Lower leg skin (tissue), 4 donors: ENCODE data around the gene TAGAP. TPM values are rescaled to one million over a fixed set of nuclear protein-coding genes. Genes with fewer than 3 reads are reported as not detected.

Source experiments
- DNase-seq, 2 donors: peaks; one replicate each; pipeline ENCODE4 v3.0.0-alpha.2; 2019; ENCODE audit warnings: low spot score in 2 of 2
- H3K4me3 ChIP-seq: fragments of 200-600 bp; sonication (generic); 2 replicates; pipeline ENCODE4 v1.5.1; 2017; ENCODE audit warnings: mild to moderate bottlenecking, low read depth; ENCODE audit not compliant: poor library complexity, severe bottlenecking
- CTCF ChIP-seq, 3 donors: fragments of 450-650 bp; IDR thresholded peaks; one replicate each; pipeline ENCODE4 v1.5.1; 2016; ENCODE audit warnings: antibody characterized with exemption in 3 of 3, mild to moderate bottlenecking in 3 of 3, moderate library complexity in 2 of 3
- POLR2A ChIP-seq, 2 donors: fragments of 450-650 bp; IDR thresholded peaks; one replicate each; pipeline ENCODE4 v1.6.1; 2016 to 2017; ENCODE audit warnings: antibody characterized with exemption in 2 of 2, mild to moderate bottlenecking in 1 of 2, moderate library complexity in 1 of 2
- WGBS, 2 donors: methylation state at CpG; one replicate each; pipeline ENCODE4 v1.1.5; 2018; 5-methylcytosine and 5-hydroxymethylcytosine counted together
- intact Hi-C: fragments of 100-400 bp; cut with DNase I; formaldehyde crosslinking; loops from one replicate; pipeline ENCODE4 v1.15.0; 2023; ENCODE audit warnings: low total_unique reads
- total RNA-seq, 4 donors: library from RNA; depleted of rRNA; stranded (reverse); fragments of >200 nt; gene quantifications; one replicate each; pipeline ENCODE4 v1.1.0, GENCODE V29; 2016

The TAGAP gene
- total RNA-seq, 4 donors from 2014 or later: 1.1 to 2.7 (median 1.9) TPM

GRCh38 chr6:159066483-159066882 is 21.7 kb upstream of the TAGAP start:
- intact Hi-C loops: no loop called here
- no peak for TF ChIP-seq CTCF (IDR thresholded peaks at IDR 0.05)
- TF ChIP-seq POLR2A (IDR thresholded peaks at IDR 0.05): no peak
- H3K4me3 ChIP-seq: no peak overlapping the region
- 67 to 68% methylated on average over 3 of the region's 3 CpGs for whole genome bisulfite sequencing, 2 donors
- no peak for DNase-seq

- no peak overlapping the region for H3K4me3 ChIP-seq
- 87 to 91% methylated on average over 3 of the region's 3 CpGs for WGBS, 2 donors
- DNase-seq: no peak
- intact Hi-C loops: no loop called here
- TF ChIP-seq CTCF (IDR thresholded peaks at IDR 0.05) (no peak), POLR2A (IDR thresholded peaks at IDR 0.05) (no peak)
These were observed 21.1 kb upstream of the TAGAP start for GRCh38 chr6:159065759-159066329.

GRCh38 chr6:159065091-159065490 is 20.3 kb upstream of the TAGAP start:
- intact Hi-C loops: no loop called here
- WGBS, 2 donors: 90 to 96% methylated on average over 6 of the region's 6 CpGs
- H3K4me3 ChIP-seq: no peak overlapping the region
- no peak for DNase-seq
- TF ChIP-seq POLR2A (IDR thresholded peaks at IDR 0.05): no peak
- no peak for TF ChIP-seq CTCF (IDR thresholded peaks at IDR 0.05)

- no peak overlapping the region for H3K4me3 ChIP-seq
- intact Hi-C loops: no loop called here
- TF ChIP-seq CTCF (IDR thresholded peaks at IDR 0.05): no peak
- no peak for TF ChIP-seq POLR2A (IDR thresholded peaks at IDR 0.05)
- no peak for DNase-seq
- WGBS, 2 donors: 70 to 72% methylated on average over 8 of the region's 8 CpGs
These were observed 19.7 kb upstream of the TAGAP start for GRCh38 chr6:159064477-159064876.

- DNase-seq: no peak
- TF ChIP-seq CTCF (IDR thresholded peaks at IDR 0.05): no peak
- H3K4me3 ChIP-seq: no peak overlapping the region
- intact Hi-C loops: no loop called here
- WGBS, 2 donors: 79 to 81% methylated on average over 6 of the region's 6 CpGs
These were observed 18.8 kb upstream of the TAGAP start for GRCh38 chr6:159063549-159063948.

- TF ChIP-seq CTCF (IDR thresholded peaks at IDR 0.05): no peak
- no peak for TF ChIP-seq POLR2A (IDR thresholded peaks at IDR 0.05)
- no peak for DNase-seq
- no peak overlapping the region for H3K4me3 ChIP-seq
- intact Hi-C loops: no loop called here
- 76 to 81% methylated on average over 2 of the region's 2 CpGs for WGBS, 2 donors
These were observed 18.2 kb upstream of the TAGAP start for GRCh38 chr6:159062976-159063375.
